NCI-H1694 (cell line): Measurements from ENCODE around the gene NLRP3.
"Not testable (repeated sequence)": the region's sequence is repeated elsewhere in the genome, so short reads cannot be mapped to it uniquely, and the experiment has no call there.

Source experiments
- DNase-seq: peaks from one replicate; lab custom pipeline; 2025; lab: John Stamatoyannopoulos, UW

NLRP3 gene

GRCh38 chr1:247390996-247391395 is 25.0 kb upstream of the NLRP3 start:
- DNase-seq, result no peak

- DNase-seq, result no peak
Observed at GRCh38 chr1:247392088-247392487, 23.9 kb upstream of the NLRP3 start.

DNA sequence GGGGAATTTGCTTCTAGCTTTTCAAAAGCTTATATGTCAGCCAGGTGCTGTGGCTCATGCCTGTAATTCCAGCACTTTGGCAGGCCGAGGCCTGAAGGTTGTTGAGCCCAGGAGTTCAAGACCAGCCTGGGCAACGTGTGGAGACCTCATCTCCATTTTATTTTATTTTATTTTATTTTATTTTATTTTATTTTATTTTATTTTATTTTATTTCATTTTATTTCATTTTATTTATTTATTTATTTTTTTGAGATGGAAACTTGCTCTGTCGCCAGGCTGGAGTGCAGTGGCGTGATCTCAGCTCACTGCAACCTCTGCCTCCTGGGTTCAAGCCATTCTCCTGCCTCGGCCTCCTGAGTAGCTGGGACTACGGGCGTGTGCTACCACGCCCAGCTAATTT is 20.9 kb upstream of the NLRP3 start:
- not testable (repeated sequence) for DNase-seq

DNA sequence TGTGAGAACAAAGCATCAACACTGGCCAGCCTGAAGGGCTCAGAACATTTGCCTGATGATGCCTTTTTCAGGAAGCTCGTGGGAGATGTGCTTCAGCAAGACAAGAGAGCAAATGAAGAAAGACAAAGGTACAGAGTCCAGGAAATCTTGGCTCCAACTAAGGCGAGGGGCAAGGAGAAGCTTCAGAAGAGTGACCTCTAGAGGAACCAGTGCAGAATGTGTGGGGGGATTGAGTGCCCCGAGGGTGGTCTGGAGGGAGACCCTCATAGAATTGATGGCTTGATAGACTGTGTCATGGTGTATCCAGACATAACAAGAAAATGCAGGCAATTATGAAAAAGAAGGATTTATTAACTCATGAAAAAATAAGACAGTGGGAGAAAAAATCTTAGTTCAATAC is 15.3 kb upstream of the NLRP3 start:
- DNase-seq, result no peak

- no peak for DNase-seq
Observed at GRCh38 chr1:247401310-247402119, 14.5 kb upstream of the NLRP3 start.

GRCh38 chr1:247402120-247402675 is 13.8 kb upstream of the NLRP3 start:
- no peak for DNase-seq

GRCh38 chr1:247406014-247406656 is 9.8 kb upstream of the NLRP3 start:
- DNase-seq, result no peak

DNA sequence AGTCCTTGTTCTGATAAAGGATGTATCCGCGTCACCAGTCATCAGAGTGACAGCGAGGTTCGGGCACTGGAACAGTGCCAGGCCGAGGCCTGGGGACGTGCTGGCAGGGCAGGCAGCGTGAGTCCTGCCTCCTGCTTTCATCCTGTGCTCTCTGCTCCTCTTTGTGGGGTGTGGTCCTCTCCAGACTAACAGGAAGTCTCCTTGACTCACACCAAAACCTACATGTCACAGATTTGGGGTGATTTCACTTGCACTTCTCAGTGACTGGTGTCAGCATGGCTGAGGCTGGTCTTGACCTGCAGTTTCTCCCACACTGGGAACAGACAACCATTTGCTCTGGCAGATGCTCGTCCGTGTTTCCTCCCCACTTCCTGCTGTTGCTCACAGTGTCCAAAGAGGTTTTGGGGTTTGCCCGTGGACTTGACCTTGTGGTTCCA is 8.8 kb upstream of the NLRP3 start:
- DNase-seq, result no peak

DNA sequence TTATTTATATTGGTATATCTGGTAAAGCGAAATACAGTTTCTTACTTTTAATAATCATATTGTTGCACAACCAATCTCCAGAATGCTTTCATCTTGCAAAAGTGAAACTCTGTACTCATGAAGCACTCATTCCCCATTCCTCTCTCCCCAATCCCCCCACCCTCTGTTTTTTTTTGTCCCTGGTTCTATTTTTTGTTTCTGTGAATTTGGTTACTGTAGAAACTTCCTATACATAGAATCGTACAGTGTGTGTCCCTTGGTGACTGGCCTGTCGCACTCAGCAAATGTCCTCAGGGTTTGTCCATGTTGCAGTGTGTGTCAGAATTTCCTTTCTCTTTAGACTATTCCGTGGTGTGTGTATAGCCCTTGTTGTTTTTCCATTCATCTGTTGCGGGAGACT is 7.9 kb upstream of the NLRP3 start:
- no peak for DNase-seq

DNA sequence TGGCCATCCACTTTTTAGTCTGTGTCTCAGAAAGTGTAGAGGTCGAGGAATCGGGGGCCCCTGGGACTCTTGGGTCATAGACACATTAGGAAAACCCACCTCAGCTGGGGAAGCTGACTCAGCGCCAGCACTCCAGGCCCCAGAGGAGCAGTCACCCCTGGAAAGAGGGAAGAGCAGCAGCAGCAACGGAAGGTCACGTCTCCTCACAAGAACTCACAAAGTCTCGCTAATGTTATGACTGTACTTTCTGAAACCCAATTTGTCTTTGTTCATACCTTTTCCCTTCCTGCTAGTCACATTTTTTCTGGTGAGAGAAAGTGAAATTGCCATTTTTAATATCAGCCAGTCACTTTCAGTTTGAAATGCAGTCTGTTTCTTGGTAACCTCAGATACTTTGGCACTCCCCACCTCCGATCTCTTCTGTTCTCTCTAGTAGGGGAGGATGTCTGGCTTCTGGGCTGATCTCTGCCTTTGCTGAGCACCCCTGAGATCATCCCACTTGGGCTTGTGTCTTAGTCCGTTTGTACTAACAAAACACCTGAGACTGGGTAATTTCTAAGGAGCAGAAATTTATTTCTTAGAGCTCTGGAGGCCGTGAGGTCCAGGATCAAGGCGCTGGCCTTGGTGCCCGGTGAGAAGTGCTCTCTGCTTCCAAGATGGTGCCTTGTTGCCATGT is 6.0 kb upstream of the NLRP3 start:
- no peak for DNase-seq

GRCh38 chr1:247411621-247412327 is 4.2 kb upstream of the NLRP3 start:
- DNase-seq, result no peak

DNA sequence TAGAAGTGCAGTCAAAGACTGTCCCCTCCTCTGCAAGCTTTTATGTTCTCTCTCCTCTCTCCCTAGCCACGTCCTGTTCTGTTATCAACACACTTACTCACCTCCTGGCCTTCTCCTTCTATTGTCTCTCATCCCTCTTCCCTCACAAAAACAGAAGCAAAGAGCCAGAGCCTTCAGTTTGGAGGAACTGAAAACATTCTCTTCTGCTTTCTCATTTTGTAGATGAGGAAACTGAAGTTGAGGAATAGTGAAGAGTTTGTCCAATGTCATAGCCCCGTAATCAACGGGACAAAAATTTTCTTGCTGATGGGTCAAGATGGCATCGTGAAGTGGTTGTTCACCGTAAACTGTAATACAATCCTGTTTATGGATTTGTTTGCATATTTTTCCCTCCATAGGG is 1.9 kb downstream of the NLRP3 start:
- no peak for DNase-seq

- no peak for DNase-seq
Observed at GRCh38 chr1:247419336-247419735, 3.4 kb downstream of the NLRP3 start.

- DNase-seq, result no peak
Observed at GRCh38 chr1:247421074-247421473, 5.1 kb downstream of the NLRP3 start.

- DNase-seq, result no peak
Observed at GRCh38 chr1:247429496-247429895, 13.5 kb downstream of the NLRP3 start.

- no peak for DNase-seq
Observed at GRCh38 chr1:247430434-247430833, 14.5 kb downstream of the NLRP3 start.

DNA sequence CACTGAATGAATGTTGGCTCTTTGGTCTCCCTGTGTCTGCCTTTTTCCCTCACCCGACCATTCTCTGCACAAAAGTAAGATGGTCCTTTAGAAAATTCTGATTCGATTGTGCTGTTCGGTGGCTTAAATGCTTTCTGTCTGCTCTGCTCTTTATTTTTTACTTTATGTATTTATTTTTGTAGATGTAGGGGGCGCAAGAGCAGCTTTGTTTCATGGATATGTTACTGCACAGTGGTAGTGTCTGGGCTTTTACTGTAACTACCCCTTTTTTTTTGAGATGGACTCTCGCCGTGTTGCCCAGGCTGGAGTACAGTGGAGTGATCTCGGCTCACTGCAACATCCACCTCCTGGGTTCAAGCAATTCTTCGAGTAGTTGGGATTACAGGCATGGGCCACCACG is 15.7 kb downstream of the NLRP3 start:
- no peak for DNase-seq

- no peak for DNase-seq
Observed at GRCh38 chr1:247434005-247434404, 18.0 kb downstream of the NLRP3 start.

- DNase-seq, result no peak
Observed at GRCh38 chr1:247435030-247435758, 19.2 kb downstream of the NLRP3 start.

DNA sequence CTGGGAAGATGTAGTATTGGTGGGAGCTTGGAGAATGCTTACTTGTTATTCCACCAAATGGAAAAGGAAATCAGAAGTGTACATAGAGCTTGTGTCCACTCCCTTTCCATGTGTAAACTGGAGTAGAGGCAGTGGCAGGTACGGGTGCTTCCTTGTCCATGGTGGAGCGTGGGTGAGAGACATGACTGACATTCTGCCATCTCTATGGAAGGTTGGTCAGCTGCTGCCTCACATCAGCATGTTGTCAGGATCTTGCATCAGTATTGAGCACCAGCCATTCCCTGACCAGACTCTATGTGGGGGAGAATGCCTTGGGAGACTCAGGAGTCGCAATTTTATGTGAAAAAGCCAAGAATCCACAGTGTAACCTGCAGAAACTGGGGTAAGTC is 19.8 kb downstream of the NLRP3 start:
- no peak for DNase-seq
